Right hindlimb (tissue), 1 donor: ENCODE results near the gene OR52N2.

Experiments used
- DNase-seq: peaks from one replicate; pipeline ENCODE4 v3.0.0-alpha.2; 2018

OR52N2 gene

DNA sequence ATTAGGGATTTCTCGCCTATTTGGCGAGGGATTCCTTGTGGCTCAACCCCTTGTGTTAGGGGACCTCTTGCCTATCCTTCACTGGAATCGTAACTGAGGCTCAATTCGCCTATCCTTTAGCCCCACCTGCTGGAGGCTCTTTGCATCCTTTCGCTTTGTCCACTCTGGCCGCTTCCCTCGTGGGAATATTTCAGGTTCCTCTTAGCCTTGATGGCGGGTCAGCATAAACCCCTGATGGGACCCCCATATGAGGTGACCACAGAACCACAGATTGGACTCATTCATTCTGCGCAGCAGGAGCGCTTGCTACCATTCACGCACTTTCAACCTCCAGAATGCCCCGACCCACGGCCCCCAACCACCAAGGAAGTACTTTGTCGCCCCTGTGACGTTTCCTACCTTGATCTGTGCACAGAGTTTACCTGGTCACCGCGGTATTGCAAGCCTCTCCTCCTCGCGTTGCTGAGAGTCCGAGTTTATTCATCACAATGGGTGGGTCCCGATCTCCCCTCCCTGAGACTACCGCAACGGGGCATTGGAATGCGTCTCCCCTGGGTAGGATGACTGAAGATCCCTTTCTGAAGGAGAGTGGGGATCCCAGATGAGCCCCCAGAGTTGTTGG is at the start of gene OR52N2:
Gene OR52N2 (plus strand): TSS at position 425 of the 622 bp plus-strand sequence. CDS start 11,412 bp downstream, outside the sequence.
- DNase-seq = peak; percentile 73

DNA sequence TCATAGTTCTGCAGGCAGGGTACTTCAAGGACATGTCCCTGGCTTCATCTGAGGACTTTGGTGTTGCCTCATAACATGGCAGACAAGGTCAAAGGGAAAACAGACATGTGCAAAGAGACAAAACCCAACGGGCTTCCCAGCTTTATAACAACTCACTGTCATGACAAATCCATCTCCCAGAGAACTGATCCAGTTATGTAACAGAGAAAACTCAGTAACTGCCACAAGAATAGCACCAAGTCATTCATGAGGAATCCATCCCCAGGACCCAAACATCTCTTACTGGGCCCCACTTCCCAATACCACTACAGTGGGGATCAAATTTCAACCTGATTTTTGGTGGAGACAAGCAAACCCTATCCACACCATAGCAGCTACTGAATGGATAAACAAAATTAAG is 41.7 kb upstream of the OR52N2 start:
- no peak for DNase-seq

DNA sequence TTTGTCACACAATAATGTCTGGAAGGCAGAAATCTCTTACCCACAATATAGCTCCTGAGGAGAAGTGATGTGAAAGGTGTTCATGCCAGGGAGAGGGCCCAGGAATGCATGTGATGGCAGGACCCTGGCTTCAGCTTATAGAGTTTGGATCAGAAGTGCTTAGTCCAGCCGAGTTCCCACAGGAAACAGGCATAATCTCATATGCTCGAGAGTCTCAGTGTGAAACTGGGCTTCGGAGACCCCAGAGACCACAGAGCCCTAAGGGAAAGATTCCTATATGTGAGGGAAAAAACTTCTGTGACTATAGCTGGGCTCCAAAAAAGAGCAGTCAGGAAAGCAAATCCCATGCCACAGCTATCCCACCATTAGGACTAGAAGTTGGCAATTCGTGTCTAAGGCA is 25.5 kb upstream of the OR52N2 start, which contains the start of gene OR52N5:
Gene OR52N5 (minus strand): TSS at position 101 of the 400 bp plus-strand sequence. CDS start 4,721 bp downstream, outside the sequence.
- no peak for DNase-seq

DNA sequence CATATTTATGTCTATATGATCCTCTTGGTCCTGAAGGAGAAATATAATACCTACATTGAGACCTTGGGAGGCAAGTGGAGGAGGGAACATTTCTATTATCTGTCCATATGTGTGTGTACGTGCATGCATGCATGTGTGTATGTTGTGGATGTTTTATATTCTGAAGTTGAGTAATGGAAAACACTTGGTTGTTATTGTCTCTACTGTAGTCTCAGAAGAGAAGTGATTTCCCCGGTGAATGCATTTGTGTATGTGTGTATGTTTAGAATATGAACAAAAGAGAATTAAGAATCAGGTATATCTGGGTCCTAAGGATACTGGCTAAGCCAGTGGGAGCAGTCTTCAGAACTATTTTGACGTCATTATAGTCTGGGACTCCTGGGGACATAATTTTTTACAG is 17.6 kb upstream of the OR52N2 start, which contains the start of gene OR52N1:
Gene OR52N1 (minus strand): TSS at position 101 of the 400 bp plus-strand sequence. CDS start 2,449 bp downstream, outside the sequence.
- no peak for DNase-seq

DNA sequence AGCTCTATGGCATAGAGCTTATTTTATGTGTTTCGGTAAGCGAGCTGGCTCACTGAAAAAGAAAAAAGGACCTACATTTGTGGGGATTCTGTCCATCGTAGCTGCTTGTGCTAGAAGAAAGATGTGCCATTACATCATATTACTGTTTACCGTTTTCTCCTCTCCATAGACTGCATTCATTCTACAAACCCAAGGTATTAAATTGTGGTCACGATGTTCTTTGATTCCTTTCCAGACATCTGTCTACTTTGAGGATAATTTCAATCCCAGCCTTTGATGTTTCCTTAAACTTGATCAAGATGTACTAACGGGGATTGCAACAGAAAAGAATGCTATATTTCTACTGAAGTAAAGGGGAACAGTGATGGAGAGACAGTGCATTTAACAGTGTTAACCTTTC is 12.2 kb upstream of the OR52N2 start:
- no peak for DNase-seq

DNA sequence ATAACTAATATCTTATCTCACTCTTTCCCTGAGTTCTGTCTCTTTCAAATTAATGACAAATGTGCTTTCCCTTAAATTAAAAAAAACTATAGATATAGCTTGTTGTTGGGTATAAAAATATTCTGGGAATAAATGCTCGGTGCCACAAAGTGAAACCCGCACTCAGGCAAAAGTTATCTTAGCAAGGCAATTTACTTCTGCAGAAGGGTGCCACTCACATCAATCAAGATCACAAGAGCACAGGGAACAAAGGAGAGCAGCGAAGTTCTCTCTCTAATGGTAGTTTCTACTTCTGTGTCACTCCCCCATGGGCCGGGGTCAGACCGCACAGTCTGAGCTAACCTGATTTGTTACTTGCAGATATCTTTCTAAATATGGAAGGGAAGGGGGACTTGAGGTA is 4.7 kb upstream of the OR52N2 start:
- DNase-seq = no peak

DNA sequence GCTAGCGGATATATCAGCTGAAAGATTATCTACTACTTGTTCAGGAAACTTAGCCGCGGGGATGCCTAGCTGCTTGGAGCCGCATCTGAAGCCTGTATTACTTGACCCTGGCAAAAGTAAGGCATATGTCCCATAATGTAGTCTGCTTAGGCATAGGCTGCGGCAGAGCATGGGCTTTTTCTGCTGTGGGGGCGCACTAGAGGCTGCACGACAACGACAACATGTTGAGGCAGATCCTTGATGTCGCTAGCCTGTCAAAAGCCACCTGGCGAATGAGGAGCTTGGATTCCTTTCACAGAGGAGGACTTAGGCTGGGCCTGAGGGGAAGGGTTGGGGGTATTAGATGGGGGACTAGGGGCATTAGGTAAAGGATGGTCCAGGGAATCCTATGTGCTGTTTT is 1.1 kb upstream of the OR52N2 start:
- DNase-seq = no peak

DNA sequence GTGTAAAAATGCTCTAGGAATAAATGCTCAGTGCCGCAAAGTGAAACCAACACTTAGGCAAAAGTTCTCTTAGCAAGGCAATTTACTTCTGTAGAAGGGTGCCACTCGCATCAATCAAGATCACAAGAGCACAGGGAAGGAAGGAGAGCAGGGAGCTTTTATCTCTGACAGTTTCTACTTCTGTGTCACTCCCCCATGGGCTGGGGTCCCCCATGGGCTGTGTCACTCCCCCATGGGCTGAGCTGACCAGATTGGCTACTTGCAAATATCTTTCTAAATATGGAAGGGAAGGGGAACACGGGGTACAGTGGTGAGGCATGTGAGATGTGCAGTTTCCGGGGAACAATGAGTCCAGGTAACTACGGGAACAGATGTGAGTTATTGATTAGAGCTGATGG is 397 bp downstream of the OR52N2 start:
- no peak for DNase-seq

DNA sequence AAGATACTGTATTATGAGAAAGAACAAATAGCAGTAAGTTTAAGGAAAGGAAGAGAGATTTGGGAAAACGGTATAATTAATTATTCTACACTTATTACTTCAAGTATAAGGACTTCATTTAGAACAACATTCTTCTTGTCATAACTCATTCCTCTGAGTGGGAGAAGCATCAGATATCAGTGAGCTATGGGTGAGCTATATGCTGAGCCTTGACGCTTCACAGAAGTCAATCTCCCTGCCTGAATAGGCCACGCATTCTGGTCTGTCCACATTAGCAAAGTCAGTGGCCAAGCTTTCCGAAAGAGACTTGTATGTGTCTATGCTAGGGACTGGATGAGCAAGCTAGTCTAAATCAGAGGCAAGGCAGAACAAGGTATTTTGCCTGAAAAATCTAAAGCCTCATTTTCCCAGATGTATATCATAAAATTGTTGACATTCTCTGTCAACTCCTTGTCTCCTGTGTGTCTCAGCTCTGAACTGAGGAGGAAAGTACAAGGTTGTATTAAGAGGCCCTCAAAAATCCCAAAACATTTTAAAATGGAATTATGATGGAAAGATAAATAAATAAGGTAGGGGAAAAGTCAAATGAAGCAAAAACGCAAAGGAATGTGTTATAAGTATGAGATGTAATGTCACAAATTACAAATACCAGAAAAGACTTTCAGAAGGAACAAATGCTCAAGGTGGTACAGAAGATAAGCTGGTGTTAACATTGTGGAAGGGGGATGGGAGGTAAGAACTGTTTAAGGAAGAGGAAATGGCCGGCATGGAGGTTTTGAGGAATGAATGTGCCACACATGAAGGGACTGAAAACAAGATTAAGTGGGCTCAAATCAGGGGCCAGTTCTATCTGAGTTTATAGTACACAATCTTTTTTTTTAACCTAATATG is 1.4 kb downstream of the OR52N2 start:
- no peak for DNase-seq

DNA sequence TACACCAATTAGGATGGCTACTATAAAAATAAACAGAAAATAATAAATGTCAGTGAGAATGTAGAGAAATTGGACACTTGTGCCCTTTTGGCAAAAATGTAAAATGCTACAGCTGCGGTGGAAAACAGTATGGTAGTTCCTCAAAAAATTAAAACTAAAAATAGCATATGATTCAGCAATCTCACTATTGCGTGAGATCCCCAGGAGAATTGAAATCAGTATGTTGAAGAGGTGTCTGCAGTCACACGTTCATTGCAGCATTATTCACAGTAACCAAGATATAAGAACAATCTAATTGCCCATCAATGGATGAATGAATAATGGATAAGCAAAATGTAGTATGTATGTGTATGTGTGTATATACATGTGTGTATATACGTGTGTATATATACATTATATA is 6.8 kb downstream of the OR52N2 start:
- DNase-seq = no peak

DNA sequence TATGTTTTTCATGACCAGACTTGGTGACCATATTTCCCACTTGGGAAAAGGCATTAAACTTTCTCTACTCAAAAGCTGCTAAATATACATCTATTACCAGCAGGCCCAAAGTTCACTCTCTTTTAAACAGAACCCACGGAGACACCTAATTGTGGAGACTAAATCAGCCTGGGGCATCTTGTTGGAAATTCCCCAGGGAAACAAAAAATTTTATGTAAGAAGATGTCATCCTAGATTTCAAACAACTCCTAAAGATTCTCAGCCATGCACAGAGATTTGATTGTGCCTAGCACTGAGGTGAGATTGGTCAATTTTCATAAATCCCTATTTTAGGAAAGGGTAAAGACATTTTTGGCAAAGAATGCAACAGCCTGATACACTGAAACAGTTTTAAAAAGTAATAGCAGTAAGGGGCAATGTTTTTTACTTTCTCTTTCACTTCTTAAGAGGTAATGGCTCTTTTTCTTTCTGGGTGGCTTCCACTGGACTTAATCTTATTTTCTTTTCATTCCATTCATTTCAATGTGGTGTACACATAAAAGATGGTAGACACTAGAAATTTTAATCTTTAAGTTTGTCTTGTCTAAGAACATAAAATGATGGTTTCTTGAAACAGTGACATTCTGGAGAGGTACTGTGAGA is 9.6 kb downstream of the OR52N2 start:
- DNase-seq = no peak

DNA sequence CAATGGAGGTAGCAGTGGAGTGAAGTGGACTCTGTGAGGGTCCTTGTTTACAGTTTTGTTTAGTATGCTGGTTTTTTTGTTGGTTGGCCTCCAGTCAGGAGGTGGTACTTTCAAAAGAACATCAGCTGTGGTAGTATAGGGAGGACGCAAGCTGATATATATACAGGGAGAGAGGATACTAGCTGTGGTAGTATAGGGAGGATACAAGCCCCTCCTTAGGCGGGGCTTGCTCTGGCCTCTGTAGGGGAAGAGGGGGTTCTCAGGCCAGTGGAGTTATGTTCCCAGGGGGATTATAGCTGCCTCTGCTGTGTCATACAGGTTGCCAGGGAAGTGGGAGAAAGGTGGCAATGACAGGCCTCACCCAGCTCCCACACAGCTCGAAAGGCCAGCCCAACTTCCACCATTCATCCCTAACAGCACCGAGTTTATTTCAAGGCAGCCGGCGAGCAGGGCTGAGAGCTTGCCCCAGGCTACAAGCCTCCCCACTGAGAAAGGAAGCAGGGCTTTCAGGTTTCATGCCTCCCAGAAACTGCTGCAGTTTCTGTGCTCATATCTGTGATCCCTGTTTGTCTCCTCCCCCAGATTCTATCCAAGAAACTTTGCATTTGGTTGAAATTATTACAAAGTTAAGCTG is 22.6 kb downstream of the OR52N2 start:
- no peak for DNase-seq

DNA sequence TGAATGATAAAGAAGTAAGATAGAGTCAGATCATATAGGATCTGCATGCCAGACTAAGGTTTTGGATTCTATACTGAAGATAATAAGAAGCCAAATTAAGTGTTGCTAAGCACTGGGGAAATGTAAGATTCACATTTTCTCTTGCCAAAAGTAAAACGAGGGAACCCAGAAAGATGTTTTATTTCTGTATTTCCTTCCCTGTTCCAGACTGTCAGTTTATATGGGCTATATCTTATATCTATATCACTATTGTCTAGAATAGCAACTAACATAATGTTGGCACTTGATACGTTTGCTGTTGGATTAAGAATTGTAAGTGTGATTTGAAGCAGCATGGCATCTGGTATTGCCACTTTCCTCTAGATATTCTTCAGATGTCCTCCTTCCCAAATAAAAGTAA is 24.7 kb downstream of the OR52N2 start:
- DNase-seq = no peak

DNA sequence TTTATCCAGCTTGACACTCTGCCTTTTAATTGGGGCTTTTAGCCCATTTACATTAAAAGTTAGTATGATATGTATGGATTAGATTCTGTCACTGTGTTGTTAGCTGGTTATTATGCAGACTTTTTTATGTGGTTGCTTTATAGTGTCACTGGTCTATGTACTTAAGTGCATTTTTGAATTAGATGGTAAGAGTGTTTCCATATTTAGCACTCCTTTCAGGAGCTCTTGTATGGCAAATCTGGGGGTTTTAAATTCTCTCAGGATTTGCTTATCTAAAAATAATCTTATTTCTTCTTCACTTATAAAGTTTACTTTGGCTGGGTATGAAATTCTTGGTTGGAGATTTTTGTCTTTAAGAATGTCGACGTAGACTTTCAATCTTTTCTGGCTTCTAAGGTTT is 29.0 kb downstream of the OR52N2 start:
- DNase-seq = no peak

DNA sequence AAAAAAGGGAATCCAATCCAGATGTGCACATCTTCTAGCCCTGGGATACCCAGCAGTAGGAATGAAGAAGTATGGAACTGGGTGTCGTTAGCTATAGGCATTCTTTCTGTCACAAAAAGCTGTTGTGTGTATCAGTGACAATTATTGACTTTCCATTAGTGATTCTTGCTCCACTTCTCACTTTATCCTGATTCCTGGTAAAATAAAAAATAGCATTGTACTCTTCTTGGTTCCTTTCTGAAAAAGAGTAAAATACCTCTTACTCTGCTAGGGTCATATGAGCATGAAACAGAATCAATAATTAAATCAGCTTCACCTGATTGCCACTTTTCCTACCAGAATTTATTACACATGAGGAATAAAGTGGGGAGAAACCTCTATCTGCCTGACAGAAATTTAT is 33.1 kb downstream of the OR52N2 start, which contains the start of gene OR52E6:
Gene OR52E6 (minus strand): TSS at position 101 of the 400 bp plus-strand sequence. CDS start 0 bp downstream, at position 101.
- DNase-seq = no peak

DNA sequence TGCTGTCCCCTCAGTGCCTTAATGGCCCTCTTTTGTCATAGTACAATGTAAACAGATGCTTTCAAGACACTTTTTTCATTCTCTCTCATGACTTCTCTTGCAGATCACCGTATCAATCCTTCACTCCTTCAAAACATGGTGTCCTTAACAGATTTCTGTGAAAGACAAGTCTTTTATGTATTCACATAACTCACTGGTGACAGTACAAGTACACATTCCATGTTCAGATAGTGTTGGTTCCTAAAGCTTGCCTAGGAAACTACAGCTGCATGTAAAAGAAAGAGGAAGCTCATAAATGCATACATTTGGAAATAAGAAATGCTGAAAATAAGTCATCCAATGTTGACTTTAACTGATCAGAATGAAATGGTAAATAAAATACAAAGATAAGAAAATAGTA is 38.0 kb downstream of the OR52N2 start:
- DNase-seq = no peak

DNA sequence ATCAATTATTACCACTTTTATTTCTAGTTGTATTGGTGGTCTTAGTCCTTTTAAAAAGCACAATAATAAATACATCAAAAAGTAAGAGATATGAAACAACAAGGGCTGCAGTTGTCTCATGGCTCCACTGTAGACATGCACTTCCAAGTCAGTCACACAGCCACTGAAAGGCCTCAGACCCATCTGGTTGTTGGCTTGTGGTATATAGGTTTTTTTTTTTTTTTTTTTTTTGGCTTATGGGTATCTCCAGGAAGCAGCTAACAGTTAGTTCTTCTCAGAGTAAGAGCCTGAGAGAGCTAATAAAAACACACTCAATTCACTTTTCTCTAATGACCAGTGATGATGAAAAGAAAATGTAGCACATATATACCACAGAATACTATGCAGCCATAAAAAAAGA is 39.0 kb downstream of the OR52N2 start:
- no peak for DNase-seq

DNA sequence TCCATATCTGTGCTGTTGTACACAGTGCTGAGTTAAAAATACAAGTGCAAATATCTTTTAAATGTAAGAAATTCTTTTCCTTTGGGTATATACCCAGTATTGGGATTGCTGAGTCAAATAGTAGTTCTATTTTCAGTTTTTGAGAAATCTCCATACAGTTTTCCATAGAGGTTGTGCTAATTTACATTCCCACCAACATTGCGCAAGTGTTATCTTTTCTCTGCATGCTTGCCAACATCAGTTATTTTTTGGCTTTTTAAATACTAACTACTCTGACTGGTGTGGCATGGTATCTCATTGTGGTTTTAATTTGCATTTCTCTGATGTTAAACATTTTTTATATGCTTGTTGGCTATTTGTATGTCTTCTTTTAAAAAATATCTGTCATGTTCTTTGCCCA is 42.3 kb downstream of the OR52N2 start:
- DNase-seq = no peak

DNA sequence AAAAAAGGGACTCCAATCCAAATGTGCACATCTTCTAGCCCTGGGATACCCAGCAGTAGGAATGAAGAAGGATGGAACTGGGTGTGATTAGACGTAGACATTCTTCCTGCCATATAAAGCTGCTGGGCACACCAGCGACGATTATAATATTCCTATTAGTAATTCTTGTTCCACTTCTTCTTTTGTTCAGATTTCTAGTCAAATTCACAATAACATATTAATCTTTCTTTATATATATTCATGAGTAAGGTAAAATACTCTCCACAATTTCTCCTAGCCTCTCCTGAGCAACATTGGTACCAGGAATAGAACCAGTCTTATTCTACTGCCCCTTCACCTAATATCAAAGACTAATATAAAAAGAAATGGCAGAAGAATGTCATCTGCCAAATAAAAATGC is 48.9 kb downstream of the OR52N2 start, which contains the start of gene OR52E8:
Gene OR52E8 (minus strand): TSS at position 101 of the 400 bp plus-strand sequence. CDS start 0 bp downstream, at position 101.
- no peak for DNase-seq

DNA sequence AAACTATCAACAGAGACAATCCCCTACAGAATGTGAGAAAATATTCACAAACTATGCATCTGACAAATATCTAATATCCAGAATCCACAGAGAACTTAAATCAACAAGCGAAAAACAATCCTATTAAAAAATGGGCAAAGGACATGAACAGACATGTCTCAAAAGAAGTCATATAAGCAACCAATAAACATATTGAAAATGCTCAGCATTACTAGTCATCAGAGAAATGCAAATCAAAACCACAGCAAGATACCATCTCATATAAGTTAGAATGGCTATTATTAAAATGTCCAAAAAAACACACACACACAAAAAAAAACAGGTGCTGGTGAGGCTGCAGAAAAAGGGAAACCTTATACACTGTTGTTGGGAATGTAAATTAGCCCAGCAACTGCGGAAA is 57.1 kb downstream of the OR52N2 start:
- DNase-seq = no peak
